Kidney (tissue), 14 donors: ENCODE measurements around the gene CD52. TPM values are rescaled to one million over a fixed set of nuclear protein-coding genes. Genes with fewer than 3 reads are reported as not detected.

Source experiments
- DNase-seq, 5 donors: peaks; one replicate each; pipeline ENCODE4 v3.0.0-alpha.2; 2013 to 2020
- FAIRE-seq: peaks from 2 replicates; lab custom pipeline; 2012; peaks lifted over from hg19 to GRCh38; lab: Jason Lieb, UNC
- H3K27ac ChIP-seq, 2 donors: one replicate each; pipeline ENCODE4 v1.7.0; 2013; ENCODE audit warnings: low read depth in 2 of 2, low read length in 2 of 2, inconsistent platforms in 1 of 2
- H3K27me3 ChIP-seq: one replicate; pipeline ENCODE4 v1.7.1; 2013; ENCODE audit warnings: low read length, inconsistent platforms; ENCODE audit not compliant: control insufficient read depth, insufficient read depth
- H3K36me3 ChIP-seq, 3 donors: one replicate each; pipeline versions ENCODE4 v1.7.0 to v1.7.1; 2013; ENCODE audit warnings: low read length in 3 of 3, control low read depth in 1 of 3, inconsistent platforms in 1 of 3; ENCODE audit not compliant: insufficient read depth in 3 of 3, control insufficient read depth in 2 of 3
- H3K4me1 ChIP-seq, 3 donors: one replicate each; pipeline versions ENCODE4 v1.7.0 to v1.7.1; 2013; ENCODE audit warnings: low read length in 3 of 3, inconsistent platforms in 1 of 3, low read depth in 1 of 3; ENCODE audit not compliant: control insufficient read depth in 2 of 3, insufficient read depth in 2 of 3
- H3K4me3 ChIP-seq, 3 donors: one replicate each; pipeline versions ENCODE4 v1.7.0 to v1.8.1; 2013; ENCODE audit warnings: low read length in 3 of 3, control low read depth in 1 of 3, inconsistent platforms in 1 of 3
- H3K9ac ChIP-seq, 3 donors: one replicate each; pipeline versions ENCODE4 v1.7.0 to v1.7.1; 2013; ENCODE audit warnings: low read length in 3 of 3, control low read depth in 1 of 3, inconsistent platforms in 1 of 3
- H3K9me3 ChIP-seq, 3 donors: one replicate each; pipeline versions ENCODE4 v1.7.0 to v1.7.1; 2013; ENCODE audit warnings: low read length in 3 of 3, control low read depth in 1 of 3, inconsistent platforms in 1 of 3; ENCODE audit not compliant: control insufficient read depth in 2 of 3, insufficient read depth in 1 of 3
- CTCF ChIP-seq: IDR thresholded peaks from 3 replicates; pipeline ENCODE4 v1.5.1; 2012; ENCODE audit warnings: mild to moderate bottlenecking, moderate library complexity, borderline replicate concordance; ENCODE audit not compliant: insufficient read depth; ENCODE audit errors: extremely low read depth
- intact Hi-C: fragments of 100-400 bp; cut with DNase I; formaldehyde crosslinking; loops from one replicate; pipeline ENCODE4 v1.11.1; 2022
- polyA plus RNA-seq: library from polyadenylated mRNA; stranded (reverse); fragments of 350-450 nt; fragmentation: Illumina TruSeq; extraction: RNeasy Lipid Tissue Mini Kit (QIAGEN cat#74804); gene quantifications from one replicate; pipeline ENCODE4 v1.2.3, GENCODE V29; 2014; ENCODE audit warnings: low read depth, low replicate concordance; ENCODE audit not compliant: insufficient read depth
- total RNA-seq: library from RNA; stranded (reverse); fragmentation: NEBNext Ultra II Directional; extraction: Animal tissue kit (Norgen Biotek cat#: 25700); gene quantifications from one replicate; pipeline ENCODE4 v1.2.1, GENCODE V29; 2021
- donor health status: control.
- donor health status: control.
- donor health status: control.
- donor health status: control.
- donor health status: control.
- donor health status: DM: yes; HTN: yes; CAD: no.
- donor health status: Normal renal cell carcinoma (clear cell type).

Gene CD52
- total and polyA plus RNA-seq, 2 donors from 2014 or later = 13.2 to 30.8 TPM

GRCh38 chr1:26344147-26344920, 26.6 kb downstream of the CD52 start:
- no peaks in the 10 kb centered on the region for H3K27me3 ChIP-seq
- no peaks in the 10 kb centered on the region for H3K9me3 ChIP-seq
- H3K27ac ChIP-seq = no peak overlapping the region
- H3K4me1 ChIP-seq = no peaks in the 10 kb centered on the region
- H3K9ac ChIP-seq = no peak overlapping the region
- FAIRE-seq = no peak
- no peak for TF ChIP-seq CTCF
- intact Hi-C loops = no loop called here
- DNase-seq = no peak
- no peak overlapping the region for H3K4me3 ChIP-seq
- H3K36me3 ChIP-seq = no peaks in the 10 kb centered on the region

GRCh38 chr1:26345718-26346117, 28.0 kb downstream of the CD52 start:
- no peak for TF ChIP-seq CTCF
- no peak for DNase-seq
- Histone ChIP-seq H3K27ac (no peak overlapping the region), H3K36me3 (no peaks in the 10 kb centered on the region), H3K4me1 (peaks cover 0 to 2% (median 0%) of the 10 kb centered on the region in 3 donors), H3K9ac (no peak overlapping the region), H3K4me3 (no peak overlapping the region), H3K9me3 (no peaks in the 10 kb centered on the region), H3K27me3 (no peaks in the 10 kb centered on the region)
- FAIRE-seq = no peak
- intact Hi-C loops = no loop called here

GRCh38 chr1:26346274-26347033, 28.7 kb downstream of the CD52 start:
- FAIRE-seq = no peak
- intact Hi-C loops = no loop called here

More at GRCh38 chr1:26346274-26347033, 28.7 kb downstream of the CD52 start:
- Histone ChIP-seq H3K4me1 (peaks cover 0 to 4% (median 3%) of the 10 kb centered on the region in 3 donors), H3K4me3 (no peak overlapping the region), H3K27me3 (no peaks in the 10 kb centered on the region), H3K27ac (no peak overlapping the region), H3K36me3 (no peaks in the 10 kb centered on the region), H3K9me3 (no peaks in the 10 kb centered on the region), H3K9ac (no peak overlapping the region)
- DNase-seq = no peak
- TF ChIP-seq CTCF = no peak
